Pancreas (tissue), 10 donors: ENCODE measurements around the gene NEGR1. TPM values are rescaled to one million over a fixed set of nuclear protein-coding genes. Genes with fewer than 3 reads are reported as not detected.

Experiments used
- ATAC-seq, 4 donors: fragments of 200-7000 bp; cut with Tn5 transposase; one replicate each; pipeline versions ENCODE4 v1.8.0 to v1.9.1; 2020; ENCODE audit warnings: mild to moderate bottlenecking in 4 of 4, moderate library complexity in 4 of 4
- DNase-seq, 6 donors: peaks; one replicate each; pipeline ENCODE4 v3.0.0-alpha.2; 2020
- FAIRE-seq: peaks from 2 replicates; lab custom pipeline; 2012; peaks lifted over from hg19 to GRCh38; lab: Jason Lieb, UNC
- H3K27ac ChIP-seq, 4 donors: fragments of 200-600 bp; sonication (generic); 1 replicate in 3 of 4; 2 replicates in 1 of 4; pipeline versions ENCODE4 v1.5.0 to v1.8.0; 2020
- H3K27me3 ChIP-seq, 4 donors: fragments of 200-600 bp; one replicate each; pipeline ENCODE4 v1.8.0; 2021
- H3K36me3 ChIP-seq, 3 donors: fragments of 200-600 bp; sonication (generic) in 1 of 3; one replicate each; pipeline versions ENCODE4 v1.5.0 to v1.8.0; 2020 to 2021
- H3K4me1 ChIP-seq, 3 donors: fragments of 200-600 bp; one replicate each; pipeline ENCODE4 v1.8.0; 2021
- H3K4me3 ChIP-seq, 4 donors: fragments of 200-600 bp; sonication (generic) in 2 of 4; one replicate each; pipeline versions ENCODE4 v1.5.0 to v1.8.0; 2020 to 2021
- H3K9me3 ChIP-seq, 4 donors: fragments of 200-600 bp; one replicate each; pipeline ENCODE4 v1.8.0; 2021
- WGBS, 2 donors: extraction: QIAGEN DNeasy Blood & Tissue Kit; methylation state at CpG; one replicate each; pipeline ENCODE4 v1.1.7; 2013; 5-methylcytosine and 5-hydroxymethylcytosine counted together
- intact Hi-C, 3 donors: fragments of 100-400 bp; cut with DNase I; formaldehyde crosslinking; loops; one replicate each; pipeline versions ENCODE4 v1.11.1 to v1.14.2; 2022
- polyA plus RNA-seq, 2 donors: library from polyadenylated mRNA; stranded (reverse); fragments of 200-250 nt; gene quantifications; one replicate each; pipeline ENCODE4 v1.2.3, GENCODE V29; 2013
- total RNA-seq, 6 donors: library from RNA; stranded (reverse); fragmentation: NEBNext Ultra II Directional in 4 of 6; extraction: Animal tissue kit (Norgen Biotek cat#: 25700) in 4 of 6; gene quantifications; one replicate each; pipeline versions ENCODE4 v1.2.1 to v1.2.4, GENCODE V29; 2021 to 2023
- TF ChIP-seq, protein P1 (sequence below), 4 donors: fragments of 200-600 bp; sonication (generic) in 3 of 4; IDR thresholded peaks; one replicate each; pipeline versions ENCODE4 v1.5.0 to v1.8.0; 2021; ENCODE audit warnings: antibody characterized with exemption in 4 of 4
- donor health status: healthy with polysubstance abuse.
- donor health status: DM: no; HTN: no; CAD: no; lungs with moderate emphysema.
- donor health status: DM: no; HTN: no; CAD: no.
- donor health status: control.
- donor health status: control.
- donor health status: Bipolar disorder and iron deficiency.
- donor health status: DM: yes; HTN: yes; CAD: no.
- donor health status: DM: no; HTN: no; CAD: no.
- donor health status: DM: no; HTN: no; CAD: no.
- donor health status: DM: yes; HTN: yes; CAD: no.

NEGR1 gene
- total and polyA plus RNA-seq, 8 donors, result 1.2 to 9.3 (median 3.4) TPM

GRCh38 chr1:71427066-71427465 is 855.3 kb downstream of the NEGR1 start:
- H3K27me3 ChIP-seq, result no peaks in the 10 kb centered on the region
- H3K4me3 ChIP-seq, result no peak overlapping the region
- no peaks in the 10 kb centered on the region for H3K36me3 ChIP-seq
- intact Hi-C loops, result no loop called here
- H3K9me3 ChIP-seq, result no peaks in the 10 kb centered on the region
- H3K27ac ChIP-seq, result no peak overlapping the region
- ATAC-seq (no peak), FAIRE-seq (no peak), DNase-seq (no peak)
- TF ChIP-seq, protein P1, sequence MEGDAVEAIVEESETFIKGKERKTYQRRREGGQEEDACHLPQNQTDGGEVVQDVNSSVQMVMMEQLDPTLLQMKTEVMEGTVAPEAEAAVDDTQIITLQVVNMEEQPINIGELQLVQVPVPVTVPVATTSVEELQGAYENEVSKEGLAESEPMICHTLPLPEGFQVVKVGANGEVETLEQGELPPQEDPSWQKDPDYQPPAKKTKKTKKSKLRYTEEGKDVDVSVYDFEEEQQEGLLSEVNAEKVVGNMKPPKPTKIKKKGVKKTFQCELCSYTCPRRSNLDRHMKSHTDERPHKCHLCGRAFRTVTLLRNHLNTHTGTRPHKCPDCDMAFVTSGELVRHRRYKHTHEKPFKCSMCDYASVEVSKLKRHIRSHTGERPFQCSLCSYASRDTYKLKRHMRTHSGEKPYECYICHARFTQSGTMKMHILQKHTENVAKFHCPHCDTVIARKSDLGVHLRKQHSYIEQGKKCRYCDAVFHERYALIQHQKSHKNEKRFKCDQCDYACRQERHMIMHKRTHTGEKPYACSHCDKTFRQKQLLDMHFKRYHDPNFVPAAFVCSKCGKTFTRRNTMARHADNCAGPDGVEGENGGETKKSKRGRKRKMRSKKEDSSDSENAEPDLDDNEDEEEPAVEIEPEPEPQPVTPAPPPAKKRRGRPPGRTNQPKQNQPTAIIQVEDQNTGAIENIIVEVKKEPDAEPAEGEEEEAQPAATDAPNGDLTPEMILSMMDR (IDR thresholded peaks at IDR 0.05), result no peak
- 75 to 89% methylated on average over 3 of the region's 3 CpGs for WGBS, 2 donors
- H3K4me1 ChIP-seq, result no peaks in the 10 kb centered on the region

- DNase-seq (no peak), ATAC-seq (no peak), FAIRE-seq (no peak)
- TF ChIP-seq, protein P1 (IDR thresholded peaks at IDR 0.05), result no peak
- no peak overlapping the region for H3K27ac ChIP-seq
- intact Hi-C loops, result no loop called here
- no peaks in the 10 kb centered on the region for H3K9me3 ChIP-seq
- no peak overlapping the region for H3K4me3 ChIP-seq
- H3K36me3 ChIP-seq, result no peaks in the 10 kb centered on the region
- H3K4me1 ChIP-seq, result no peaks in the 10 kb centered on the region
- H3K27me3 ChIP-seq, result no peaks in the 10 kb centered on the region
Measured at GRCh38 chr1:71424536-71424935, 857.8 kb downstream of the NEGR1 start.

DNA sequence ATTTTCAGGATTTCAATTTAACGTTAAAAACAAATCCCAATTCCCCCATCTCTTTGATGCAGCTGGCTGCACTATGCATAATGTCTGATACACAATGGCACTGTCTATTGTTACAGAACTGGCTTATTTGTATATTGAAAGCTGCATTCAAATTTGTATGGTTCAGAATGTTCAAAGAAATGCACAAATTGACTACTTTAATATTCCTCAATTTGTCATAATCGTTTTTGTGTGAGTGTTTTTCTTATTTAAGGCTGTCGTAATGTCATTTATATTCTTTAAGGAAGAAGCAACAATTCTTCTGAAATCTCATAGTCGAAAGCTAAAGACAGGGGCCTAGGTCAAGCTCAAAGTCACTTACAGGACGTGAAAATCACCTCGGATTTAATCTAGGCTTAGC is 860.1 kb downstream of the NEGR1 start:
- intact Hi-C loops, result no loop called here
- TF ChIP-seq, protein P1 (IDR thresholded peaks at IDR 0.05), result no peak
- 58 to 66% methylated on average over 6 of the region's 6 CpGs for WGBS, 2 donors
- H3K9me3 ChIP-seq, result no peaks in the 10 kb centered on the region
- FAIRE-seq (no peak), DNase-seq (no peak), ATAC-seq (no peak)
- H3K36me3 ChIP-seq, result no peaks in the 10 kb centered on the region
- H3K27me3 ChIP-seq, result no peaks in the 10 kb centered on the region
- no peak overlapping the region for H3K27ac ChIP-seq
- H3K4me1 ChIP-seq, result no peaks in the 10 kb centered on the region
- H3K4me3 ChIP-seq, result no peak overlapping the region

DNA sequence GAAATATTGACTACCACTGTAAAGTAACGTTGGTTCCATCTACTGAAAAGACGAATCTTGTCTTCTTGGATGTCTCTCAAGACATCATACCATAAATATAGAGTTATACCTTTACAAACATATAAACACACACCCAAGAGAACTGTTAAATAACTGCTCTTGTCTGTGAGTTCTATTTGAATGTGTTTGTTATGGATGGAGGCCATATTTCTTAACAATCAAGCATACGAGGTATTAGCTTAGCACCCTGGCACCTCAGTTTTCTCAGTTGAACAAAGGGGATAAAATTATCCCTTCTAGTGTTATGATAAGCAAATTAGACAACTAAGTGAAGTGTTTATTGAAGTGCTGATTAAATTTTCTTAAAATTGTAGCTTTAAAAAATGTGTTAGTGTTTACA is 864.9 kb downstream of the NEGR1 start:
- no peaks in the 10 kb centered on the region for H3K36me3 ChIP-seq
- WGBS, 2 donors, result 55 to 69% methylated on average over 3 of the region's 3 CpGs
- ATAC-seq (no peak), DNase-seq (no peak), FAIRE-seq (no peak)
- H3K9me3 ChIP-seq, result no peaks in the 10 kb centered on the region
- H3K27me3 ChIP-seq, result no peaks in the 10 kb centered on the region
- H3K4me1 ChIP-seq, result no peaks in the 10 kb centered on the region
- intact Hi-C loops, result no loop called here
- no peak overlapping the region for H3K4me3 ChIP-seq
- TF ChIP-seq, protein P1 (IDR thresholded peaks at IDR 0.05), result no peak
- H3K27ac ChIP-seq, result no peak overlapping the region

DNA sequence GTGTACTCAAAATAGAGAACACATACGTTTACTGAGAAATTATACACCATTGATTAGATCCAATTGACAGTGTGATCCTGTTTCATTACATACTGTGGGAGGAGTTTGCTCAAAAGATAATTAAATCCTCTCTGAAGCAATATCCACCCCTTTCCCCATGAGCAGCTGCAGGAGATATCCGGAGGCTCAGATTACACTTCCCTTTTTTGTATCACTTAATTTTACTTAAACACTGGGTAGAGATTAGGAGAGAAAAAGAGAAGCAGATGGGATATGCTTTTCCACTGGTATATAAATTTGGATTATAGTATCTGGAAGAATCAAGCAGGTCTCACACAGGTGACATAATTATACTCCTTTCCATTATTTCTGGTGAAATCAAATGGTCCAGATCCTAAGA is 868.2 kb downstream of the NEGR1 start:
- intact Hi-C loops, result no loop called here
- 19 to 31% methylated on average over 2 of the region's 2 CpGs for WGBS, 2 donors
- Histone ChIP-seq H3K4me3 (no peak overlapping the region), H3K36me3 (no peaks in the 10 kb centered on the region), H3K27me3 (no peaks in the 10 kb centered on the region), H3K4me1 (no peaks in the 10 kb centered on the region), H3K27ac (no peak overlapping the region), H3K9me3 (no peaks in the 10 kb centered on the region)
- no peak for ATAC-seq
- no peak for FAIRE-seq
- no peak for DNase-seq
- TF ChIP-seq, protein P1 (IDR thresholded peaks at IDR 0.05), result no peak
